SK-N-SH (cell line): ENCODE results near the gene RBMS3.

Experiments used
- CTCF ChIP-seq: fragments of 200-600 bp; sonication (generic); IDR thresholded peaks from 2 replicates; pipeline ENCODE4 v1.6.1; 2017; ENCODE audit warnings: antibody characterized with exemption, mild to moderate bottlenecking, moderate library complexity
- EP300 ChIP-seq, 2 experiments: IDR thresholded peaks; 2 replicates each; pipeline versions ENCODE4 v1.4.0 to v1.6.1; 2012; ENCODE audit warnings: borderline replicate concordance in 1 of 2, low read depth in 1 of 2, low read length in 1 of 2
- EZH2phosphoT487 ChIP-seq: fragments of 200-600 bp; sonication (generic); IDR thresholded peaks from 2 replicates; pipeline ENCODE4 v1.6.1; 2017; ENCODE audit warnings: low read depth, mixed run types, mild to moderate bottlenecking, antibody characterized with exemption, moderate library complexity, borderline replicate concordance
- MXI1 ChIP-seq: IDR thresholded peaks from 2 replicates; pipeline ENCODE4 v1.6.1; 2012; ENCODE audit warnings: mild to moderate bottlenecking, low read depth, low read length, improper control_type of control experiment
- NFIC ChIP-seq: IDR thresholded peaks from 2 replicates; pipeline ENCODE4 v1.4.0; 2012; ENCODE audit warnings: borderline replicate concordance
- NRF1 ChIP-seq: IDR thresholded peaks from 2 replicates; pipeline ENCODE4 v1.6.1; 2012; ENCODE audit warnings: low read depth, mild to moderate bottlenecking, low read length
- RCOR1 ChIP-seq: fragments of 150-350 bp; IDR thresholded peaks from 2 replicates; pipeline ENCODE4 v1.6.1; 2017; ENCODE audit warnings: antibody characterized with exemption, low read length
- REST ChIP-seq: IDR thresholded peaks from 2 replicates; pipeline ENCODE4 v1.6.1; 2012; ENCODE audit warnings: mild to moderate bottlenecking, low read depth, low read length, moderate library complexity
- TAF1 ChIP-seq: IDR thresholded peaks from 2 replicates; pipeline ENCODE4 v1.6.1; 2012; ENCODE audit warnings: low read depth, mild to moderate bottlenecking, low read length, moderate library complexity, borderline replicate concordance
- USF2 ChIP-seq: fragments of 150-350 bp; IDR thresholded peaks from 2 replicates; pipeline ENCODE4 v1.6.1; 2017; ENCODE audit warnings: antibody characterized with exemption, low read length, low read depth, borderline replicate concordance
- TF ChIP-seq, protein P1 (sequence below): IDR thresholded peaks from 2 replicates; pipeline ENCODE4 v1.4.0; 2012; ENCODE audit warnings: low read depth, borderline replicate concordance

GRCh38 chr3:29567501-29567900 is 286.6 kb downstream of the RBMS3 start:
- TF ChIP-seq NRF1 (no peak), EZH2phosphoT487 (no peak), EP300 (IDR thresholded peaks at IDR 0.05; ENCODE audit: borderline replicate concordance in 1 of 2, low read depth in 1 of 2, low read length in 1 of 2) (no peak), CTCF (no peak), NFIC (no peak), TAF1 (no peak), USF2 (no peak), REST (no peak), MXI1 (no peak), RCOR1 (no peak)
- TF ChIP-seq, protein P1, sequence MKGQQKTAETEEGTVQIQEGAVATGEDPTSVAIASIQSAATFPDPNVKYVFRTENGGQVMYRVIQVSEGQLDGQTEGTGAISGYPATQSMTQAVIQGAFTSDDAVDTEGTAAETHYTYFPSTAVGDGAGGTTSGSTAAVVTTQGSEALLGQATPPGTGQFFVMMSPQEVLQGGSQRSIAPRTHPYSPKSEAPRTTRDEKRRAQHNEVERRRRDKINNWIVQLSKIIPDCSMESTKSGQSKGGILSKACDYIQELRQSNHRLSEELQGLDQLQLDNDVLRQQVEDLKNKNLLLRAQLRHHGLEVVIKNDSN, result no peak
